ENCODE measurements around the gene GAGE10. TPM values are rescaled to one million over a fixed set of nuclear protein-coding genes. Genes with fewer than 3 reads are reported as not detected.
"Not testable (repeated sequence)": the region's sequence is repeated elsewhere in the genome, so short reads cannot be mapped to it uniquely, and the experiment has no call there.

The GAGE10 gene
- total and polyA plus RNA-seq, 2 experiments from 2014 or later: not detected

DNA sequence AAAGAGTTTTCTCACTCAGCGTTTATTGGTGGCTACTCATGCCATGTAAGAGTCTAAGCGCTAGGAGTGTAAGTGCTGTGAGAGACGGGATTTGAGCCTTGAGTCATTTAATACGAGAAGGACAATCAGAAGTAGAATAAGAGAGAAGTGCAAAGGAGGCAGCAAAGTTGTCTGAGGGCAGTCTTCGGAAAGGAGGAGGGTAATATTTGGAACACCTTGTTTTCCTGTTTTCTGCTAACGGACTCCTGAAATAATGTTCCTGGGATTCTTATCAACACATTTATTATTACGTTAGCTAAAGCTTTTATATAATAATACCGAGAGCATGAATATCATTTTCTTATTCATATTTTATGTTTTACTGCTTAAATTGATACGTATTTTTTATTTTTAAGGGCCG lies 42.0 kb downstream of the GAGE10 start:
- not testable (repeated sequence) for H3F3A ChIP-seq (replicated peaks; ENCODE audit: low read depth); H3K36me3 ChIP-seq (ENCODE audit: insufficient read depth); H3K27ac Mint-ChIP-seq; H3K9me2 ChIP-seq (ENCODE audit: insufficient read depth); ATAC-seq; H3K27me3 ChIP-seq (ENCODE audit: insufficient read depth); DNase-seq (ENCODE audit: low spot score); H3K4me2 ChIP-seq; H3K79me2 ChIP-seq (replicated peaks; ENCODE audit: insufficient read depth); H4K20me1 ChIP-seq (replicated peaks; ENCODE audit: insufficient read depth); H3K4me3 Mint-ChIP-seq; H3K9me3 Mint-ChIP-seq; H3K4me1 Mint-ChIP-seq; H3K27ac ChIP-seq (ENCODE audit: low read depth); H3K36me3 Mint-ChIP-seq (ENCODE audit: low read depth); H3K4me1 ChIP-seq (ENCODE audit: insufficient read depth); H3K4me3 ChIP-seq; H2AFZ ChIP-seq; H3K27me3 Mint-ChIP-seq (ENCODE audit: insufficient read depth, low read depth, poor library complexity)

DNA sequence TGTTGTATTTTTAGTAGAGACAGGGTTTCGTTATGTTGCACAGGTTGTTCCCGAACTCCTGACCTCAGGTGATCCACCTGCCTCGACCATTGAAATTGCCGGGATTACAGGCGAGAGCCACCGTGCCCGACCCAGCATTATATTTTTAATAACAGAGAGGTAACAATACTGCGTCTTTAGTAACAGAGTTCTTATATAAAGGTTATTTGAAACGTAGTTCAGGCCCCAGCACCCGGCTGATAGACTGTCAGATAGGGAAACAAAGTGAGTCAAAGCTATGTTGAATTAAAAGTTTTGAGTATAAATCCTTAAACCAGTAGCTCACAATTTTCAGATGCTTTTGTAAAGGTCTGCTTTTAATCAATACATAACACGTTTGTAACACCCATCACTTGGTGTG lies 42.7 kb downstream of the GAGE10 start:
- not testable (repeated sequence) for H3K27me3 Mint-ChIP-seq (ENCODE audit: insufficient read depth, low read depth, poor library complexity); ATAC-seq; DNase-seq (ENCODE audit: low spot score); H3K4me3 ChIP-seq; H3K79me2 ChIP-seq (replicated peaks; ENCODE audit: insufficient read depth); H3K36me3 Mint-ChIP-seq (ENCODE audit: low read depth); H3F3A ChIP-seq (replicated peaks; ENCODE audit: low read depth); H3K4me2 ChIP-seq; H3K27ac Mint-ChIP-seq; H4K20me1 ChIP-seq (replicated peaks; ENCODE audit: insufficient read depth); H3K36me3 ChIP-seq (ENCODE audit: insufficient read depth); H3K4me1 ChIP-seq (ENCODE audit: insufficient read depth); H3K27ac ChIP-seq (ENCODE audit: low read depth); H2AFZ ChIP-seq; H3K27me3 ChIP-seq (ENCODE audit: insufficient read depth); H3K9me3 Mint-ChIP-seq; H3K4me1 Mint-ChIP-seq; H3K4me3 Mint-ChIP-seq; H3K9me2 ChIP-seq (ENCODE audit: insufficient read depth)

Other genes with a start within 250 kb of the GAGE10 start
- 6.8 and 9.9 TPM in 2 replicates for gene CCDC120, start 244.6 kb upstream of the GAGE10 start, total RNA-seq (2014; rRNA removed; shearing (Covaris generic))
- gene CCDC120, start 244.6 kb upstream of the GAGE10 start, polyA plus RNA-seq (2016; fragmentation: Nextera tagmentation; extraction: Ambion mirVana): 3.3 and 3.6 TPM in 2 replicates
- 6.3 and 7.7 TPM in 2 replicates for gene PRAF2, start 229.6 kb upstream of the GAGE10 start, total RNA-seq (2014; rRNA removed; shearing (Covaris generic))
- 22.1 and 24.3 TPM in 2 replicates for gene PRAF2, start 229.6 kb upstream of the GAGE10 start, polyA plus RNA-seq (2016; fragmentation: Nextera tagmentation; extraction: Ambion mirVana)
- gene WDR45, start 223.8 kb upstream of the GAGE10 start, total RNA-seq (2014; rRNA removed; shearing (Covaris generic)): 26.2 and 36.2 TPM in 2 replicates
- 24.9 and 28.8 TPM in 2 replicates for gene WDR45, start 223.8 kb upstream of the GAGE10 start, polyA plus RNA-seq (2016; fragmentation: Nextera tagmentation; extraction: Ambion mirVana)
- gene GPKOW, start 179.9 kb upstream of the GAGE10 start, total RNA-seq (2014; rRNA removed; shearing (Covaris generic)): 15.1 and 22.9 TPM in 2 replicates
- 8.1 and 9.5 TPM in 2 replicates for gene GPKOW, start 179.9 kb upstream of the GAGE10 start, polyA plus RNA-seq (2016; fragmentation: Nextera tagmentation; extraction: Ambion mirVana)
- gene MAGIX, start 140.9 kb upstream of the GAGE10 start, total RNA-seq (2014; rRNA removed; shearing (Covaris generic)): 0.83 and 2.1 TPM in 2 replicates
- gene MAGIX, start 140.9 kb upstream of the GAGE10 start, polyA plus RNA-seq (2016; fragmentation: Nextera tagmentation; extraction: Ambion mirVana): 0.66 and 1.6 TPM in 2 replicates
- gene PLP2, start 131.7 kb upstream of the GAGE10 start, total RNA-seq (2014; rRNA removed; shearing (Covaris generic)): 1.6 and 3.4 TPM in 2 replicates
- 9.5 and 10.1 TPM in 2 replicates for gene PLP2, start 131.7 kb upstream of the GAGE10 start, polyA plus RNA-seq (2016; fragmentation: Nextera tagmentation; extraction: Ambion mirVana)
- 13.7 and 21.4 TPM in 2 replicates for gene PRICKLE3, start 117.3 kb upstream of the GAGE10 start, total RNA-seq (2014; rRNA removed; shearing (Covaris generic))
- 4.7 and 5.2 TPM in 2 replicates for gene PRICKLE3, start 117.3 kb upstream of the GAGE10 start, polyA plus RNA-seq (2016; fragmentation: Nextera tagmentation; extraction: Ambion mirVana)
- gene SYP, start 103.5 kb upstream of the GAGE10 start, total RNA-seq (2014; rRNA removed; shearing (Covaris generic)): 7.3 and 9.1 TPM in 2 replicates
- gene SYP, start 103.5 kb upstream of the GAGE10 start, polyA plus RNA-seq (2016; fragmentation: Nextera tagmentation; extraction: Ambion mirVana): 2.5 and 3.7 TPM in 2 replicates
- gene CACNA1F, start 70.3 kb upstream of the GAGE10 start, total RNA-seq (2014; rRNA removed; shearing (Covaris generic)): 0.35 and 0.90 TPM in 2 replicates
- 0.23 and 0.44 TPM in 2 replicates for gene CACNA1F, start 70.3 kb upstream of the GAGE10 start, polyA plus RNA-seq (2016; fragmentation: Nextera tagmentation; extraction: Ambion mirVana)
- 9.7 and 11.6 TPM in 2 replicates for gene CCDC22, start 68.2 kb upstream of the GAGE10 start, total RNA-seq (2014; rRNA removed; shearing (Covaris generic))
- 4.4 and 4.5 TPM in 2 replicates for gene CCDC22, start 68.2 kb upstream of the GAGE10 start, polyA plus RNA-seq (2016; fragmentation: Nextera tagmentation; extraction: Ambion mirVana)
- gene FOXP3, start 38.9 kb upstream of the GAGE10 start, total RNA-seq (2014; rRNA removed; shearing (Covaris generic)): 0.28 TPM in 1 of 2 replicates, not detected in the other
- gene FOXP3, start 38.9 kb upstream of the GAGE10 start, polyA plus RNA-seq (2016; fragmentation: Nextera tagmentation; extraction: Ambion mirVana): 0.11 and 0.21 TPM in 2 replicates
- gene PPP1R3F, start 33.9 kb upstream of the GAGE10 start, total RNA-seq (2014; rRNA removed; shearing (Covaris generic)): 9.4 and 11.3 TPM in 2 replicates
- gene PPP1R3F, start 33.9 kb upstream of the GAGE10 start, polyA plus RNA-seq (2016; fragmentation: Nextera tagmentation; extraction: Ambion mirVana): 2.2 and 3.1 TPM in 2 replicates
- not detected in 2 replicates for gene GAGE12J, start 18.4 kb downstream of the GAGE10 start, total RNA-seq (2014; rRNA removed; shearing (Covaris generic))
- not detected in 2 replicates for gene GAGE12J, start 18.4 kb downstream of the GAGE10 start, polyA plus RNA-seq (2016; fragmentation: Nextera tagmentation; extraction: Ambion mirVana)
- gene GAGE13, start 27.9 kb downstream of the GAGE10 start, total RNA-seq (2014; rRNA removed; shearing (Covaris generic)): not detected in 2 replicates
- not detected in 2 replicates for gene GAGE13, start 27.9 kb downstream of the GAGE10 start, polyA plus RNA-seq (2016; fragmentation: Nextera tagmentation; extraction: Ambion mirVana)
- not detected in 2 replicates for gene GAGE12C, start 228.5 kb downstream of the GAGE10 start, total RNA-seq (2014; rRNA removed; shearing (Covaris generic))
- not detected in 2 replicates for gene GAGE12C, start 228.5 kb downstream of the GAGE10 start, polyA plus RNA-seq (2016; fragmentation: Nextera tagmentation; extraction: Ambion mirVana)
- not detected in 2 replicates for gene GAGE12D, start 238.1 kb downstream of the GAGE10 start, total RNA-seq (2014; rRNA removed; shearing (Covaris generic))
- not detected in 2 replicates for gene GAGE12D, start 238.1 kb downstream of the GAGE10 start, polyA plus RNA-seq (2016; fragmentation: Nextera tagmentation; extraction: Ambion mirVana)
- gene GAGE12E, start 247.6 kb downstream of the GAGE10 start, total RNA-seq (2014; rRNA removed; shearing (Covaris generic)): not detected in 2 replicates
- not detected in 2 replicates for gene GAGE12E, start 247.6 kb downstream of the GAGE10 start, polyA plus RNA-seq (2016; fragmentation: Nextera tagmentation; extraction: Ambion mirVana)

Measured in GM23338 (cell line).